Activated CD8-positive, alpha-beta memory T cell treated with anti-CD3 and anti-CD28 coated beads, Interleukin-2, amount 10 ng/mL, durations not matched to agents 7 days and 5 days (primary cell): Measurements from ENCODE around the gene PSMB2. TPM values are rescaled to one million over a fixed set of nuclear protein-coding genes. Genes with fewer than 3 reads are reported as not detected.
A peak's percentile ranks its signal among the peaks of the same experiment; 100 is the strongest.
"Not testable (repeated sequence)": the region's sequence is repeated elsewhere in the genome, so short reads cannot be mapped to it uniquely, and the experiment has no call there.

Experiments used
- ATAC-seq: fragments of 150-1000 bp; cut with Tn5 transposase; one replicate; pipeline ENCODE4 v1.10.0; 2021; ENCODE audit warnings: moderate library complexity
- CTCF ChIA-PET: fragments of 350-600 bp; sonication (Branson Sonifier 250); formaldehyde crosslinking; loops from one replicate; lab custom pipeline; 2021; ENCODE audit warnings: antibody characterized with exemption; lab: Charles Lee
- DNase-seq: peaks from one replicate; pipeline ENCODE4 v3.0.0-alpha.2; 2020
- H3K27ac Mint-ChIP-seq: one replicate; pipeline ENCODE4 v1.8.0; 2021; ENCODE audit warnings: mild to moderate bottlenecking, mixed read lengths
- H3K27me3 Mint-ChIP-seq: one replicate; pipeline ENCODE4 v1.8.0; 2021; ENCODE audit warnings: mixed read lengths
- H3K36me3 Mint-ChIP-seq: one replicate; pipeline ENCODE4 v1.8.0; 2021; ENCODE audit warnings: mild to moderate bottlenecking, mixed read lengths
- H3K4me1 Mint-ChIP-seq: one replicate; pipeline ENCODE4 v1.8.0; 2021; ENCODE audit warnings: mixed read lengths
- H3K4me3 Mint-ChIP-seq: one replicate; pipeline ENCODE4 v1.8.0; 2021; ENCODE audit warnings: mild to moderate bottlenecking, moderate library complexity, mixed read lengths
- H3K9me3 Mint-ChIP-seq: one replicate; pipeline ENCODE4 v1.8.0; 2022; ENCODE audit warnings: low read depth, mixed read lengths
- total RNA-seq, 2 experiments: library from RNA; stranded (reverse); gene quantifications; one replicate each; pipeline ENCODE4 v1.2.3, GENCODE V29; 2021

PSMB2 gene
- total RNA-seq, 2 experiments from 2014 or later = 88.8 to 103 TPM

DNA sequence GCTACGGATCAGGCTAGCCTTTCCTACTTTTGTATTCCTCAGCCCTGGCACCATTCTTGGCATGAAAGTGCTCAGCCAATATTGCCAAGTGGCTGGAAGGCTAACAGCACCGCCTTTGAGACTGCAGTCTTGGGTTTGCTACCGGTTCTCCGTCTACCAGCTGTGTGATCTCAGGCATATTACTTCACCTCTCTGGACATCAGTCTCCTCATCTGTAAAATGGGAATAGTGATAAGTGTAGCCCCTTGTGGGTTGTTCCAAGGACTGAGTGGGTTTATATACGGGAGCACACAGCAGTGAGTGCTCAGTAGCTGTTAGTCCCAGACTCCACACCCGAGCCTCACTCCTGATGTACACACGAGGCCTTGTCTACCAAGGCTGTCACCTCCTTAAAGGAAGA, 54.5 kb downstream of the PSMB2 start:
- CTCF ChIA-PET = no interaction called here
- H3K4me3 Mint-ChIP-seq = no peak overlapping the region

DNA sequence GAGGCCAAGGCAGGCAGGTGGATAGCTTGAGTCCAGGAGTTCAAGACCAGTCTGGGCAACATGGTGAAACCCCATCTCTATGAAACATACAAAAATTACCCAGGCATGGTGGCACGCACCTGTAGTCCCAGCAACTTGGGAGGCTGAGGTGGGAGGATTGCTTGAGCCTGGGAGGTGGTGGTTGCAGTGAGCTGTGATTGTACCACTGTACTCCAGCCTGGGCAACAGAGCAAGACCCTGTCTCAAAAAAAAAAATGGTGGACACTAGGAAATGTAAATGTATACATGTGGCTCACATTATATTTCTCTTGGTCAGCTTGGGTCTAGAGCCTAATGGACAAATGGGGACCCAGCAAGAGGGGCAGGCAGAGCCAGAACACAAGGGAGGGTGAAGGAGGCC, 55.5 kb downstream of the PSMB2 start:
- DNase-seq, H3K4me3 Mint-ChIP-seq, H3K36me3 Mint-ChIP-seq, H3K27ac Mint-ChIP-seq, ATAC-seq, H3K4me1 Mint-ChIP-seq, H3K27me3 Mint-ChIP-seq, H3K9me3 Mint-ChIP-seq: not testable (repeated sequence)
- CTCF ChIA-PET = interaction anchor here (1.4 to 2.2 kb wide), 4 partner anchors 17 to 141 kb away, joined by 3 to 12 read pairs (median 5); no protein-coding TSS in a partner anchor

More for the DNA sequence above, 54.5 kb downstream of the PSMB2 start:
- Mint-ChIP-seq H3K9me3 (no peaks in the 10 kb centered on the region), H3K27me3 (no peaks in the 10 kb centered on the region), H3K36me3 (no peaks in the 10 kb centered on the region), H3K4me1 (no peaks in the 10 kb centered on the region), H3K27ac (no peak overlapping the region)
- ATAC-seq = no peak
- no peak for DNase-seq

GRCh38 chr1:35585281-35585680, 56.0 kb downstream of the PSMB2 start:
- CTCF ChIA-PET = interaction anchor here (1.4 to 2.2 kb wide), 4 partner anchors 17 to 142 kb away, joined by 3 to 12 read pairs (median 5); no protein-coding TSS in a partner anchor
- no peaks in the 10 kb centered on the region for H3K36me3 Mint-ChIP-seq
- H3K27me3 Mint-ChIP-seq = no peaks in the 10 kb centered on the region
- no peak for ATAC-seq
- H3K9me3 Mint-ChIP-seq = no peaks in the 10 kb centered on the region
- no peak overlapping the region for H3K27ac Mint-ChIP-seq
- H3K4me1 Mint-ChIP-seq = no peaks in the 10 kb centered on the region
- DNase-seq = no peak
- H3K4me3 Mint-ChIP-seq = no peak overlapping the region

GRCh38 chr1:35581621-35582020, 59.7 kb downstream of the PSMB2 start:
- CTCF ChIA-PET, H3K4me3 Mint-ChIP-seq: not testable (repeated sequence)
- peaks cover 16% of the 10 kb centered on the region for H3K4me1 Mint-ChIP-seq

DNA sequence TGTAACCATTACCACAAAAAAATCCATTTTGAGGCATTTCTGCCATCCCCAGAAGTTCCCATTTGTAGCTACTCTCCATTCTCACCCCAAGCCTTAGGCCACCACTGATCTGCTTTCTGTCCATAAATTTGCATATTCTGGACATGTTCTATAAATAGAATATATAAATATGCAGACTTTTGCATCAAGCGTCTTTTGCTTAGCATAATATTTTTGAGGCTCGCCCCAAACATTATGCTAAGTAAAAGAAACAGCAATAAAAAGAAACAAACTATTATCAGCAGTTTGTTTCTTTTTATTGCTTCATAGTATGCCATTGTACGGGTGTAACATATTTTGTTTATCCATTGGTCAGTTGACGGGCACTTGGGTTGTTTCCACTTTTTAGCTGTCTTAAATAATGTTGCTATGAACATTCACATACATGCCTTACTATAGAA, 60.4 kb downstream of the PSMB2 start:
- CTCF ChIA-PET = interaction anchor here (1.0 to 1.2 kb wide), 2 partner anchors 16 to 177 kb away, joined by 3 to 4 read pairs; no protein-coding TSS in a partner anchor
- ATAC-seq = no peak
- no peak for DNase-seq
- Mint-ChIP-seq H3K4me3 (no peak overlapping the region), H3K36me3 (no peaks in the 10 kb centered on the region), H3K27me3 (peaks cover 10% of the 10 kb centered on the region), H3K27ac (no peak overlapping the region), H3K9me3 (no peaks in the 10 kb centered on the region), H3K4me1 (peaks cover 23% of the 10 kb centered on the region)

More at GRCh38 chr1:35581621-35582020, 59.7 kb downstream of the PSMB2 start:
- H3K9me3 Mint-ChIP-seq, H3K27me3 Mint-ChIP-seq, H3K36me3 Mint-ChIP-seq, H3K27ac Mint-ChIP-seq, ATAC-seq, DNase-seq: not testable (repeated sequence)

DNA sequence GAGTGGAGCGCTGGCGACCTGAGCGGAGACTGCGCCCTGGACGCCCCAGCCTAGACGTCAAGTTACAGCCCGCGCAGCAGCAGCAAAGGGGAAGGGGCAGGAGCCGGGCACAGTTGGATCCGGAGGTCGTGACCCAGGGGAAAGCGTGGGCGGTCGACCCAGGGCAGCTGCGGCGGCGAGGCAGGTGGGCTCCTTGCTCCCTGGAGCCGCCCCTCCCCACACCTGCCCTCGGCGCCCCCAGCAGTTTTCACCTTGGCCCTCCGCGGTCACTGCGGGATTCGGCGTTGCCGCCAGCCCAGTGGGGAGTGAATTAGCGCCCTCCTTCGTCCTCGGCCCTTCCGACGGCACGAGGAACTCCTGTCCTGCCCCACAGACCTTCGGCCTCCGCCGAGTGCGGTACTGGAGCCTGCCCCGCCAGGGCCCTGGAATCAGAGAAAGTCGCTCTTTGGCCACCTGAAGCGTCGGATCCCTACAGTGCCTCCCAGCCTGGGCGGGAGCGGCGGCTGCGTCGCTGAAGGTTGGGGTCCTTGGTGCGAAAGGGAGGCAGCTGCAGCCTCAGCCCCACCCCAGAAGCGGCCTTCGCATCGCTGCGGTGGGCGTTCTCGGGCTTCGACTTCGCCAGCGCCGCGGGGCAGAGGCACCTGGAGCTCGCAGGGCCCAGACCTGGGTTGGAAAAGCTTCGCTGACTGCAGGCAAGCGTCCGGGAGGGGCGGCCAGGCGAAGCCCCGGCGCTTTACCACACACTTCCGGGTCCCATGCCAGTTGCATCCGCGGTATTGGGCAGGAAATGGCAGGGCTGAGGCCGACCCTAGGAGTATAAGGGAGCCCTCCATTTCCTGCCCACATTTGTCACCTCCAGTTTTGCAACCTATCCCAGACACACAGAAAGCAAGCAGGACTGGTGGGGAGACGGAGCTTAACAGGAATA, 64.0 kb downstream of the PSMB2 start:
- H3K27me3 Mint-ChIP-seq = peaks cover 29% of the 10 kb centered on the region
- DNase-seq = peak; percentile 91
- no peaks in the 10 kb centered on the region for H3K9me3 Mint-ChIP-seq
- ATAC-seq = peak; percentile 91
- CTCF ChIA-PET = interaction anchor here (0.6 to 4.8 kb wide), 12 partner anchors 9 to 697 kb away, joined by 3 to 31 read pairs (median 6); partner anchors contain the start of gene CLSPN
- peak overlapping the region; percentile 86 for H3K27ac Mint-ChIP-seq
- H3K36me3 Mint-ChIP-seq = peaks cover 3% of the 10 kb centered on the region
- peaks cover 30% of the 10 kb centered on the region for H3K4me1 Mint-ChIP-seq
- H3K4me3 Mint-ChIP-seq = peak overlapping the region; percentile 77

GRCh38 chr1:35576766-35577070, 64.6 kb downstream of the PSMB2 start:
- DNase-seq, H3K9me3 Mint-ChIP-seq, ATAC-seq, H3K36me3 Mint-ChIP-seq: not testable (repeated sequence)
- Mint-ChIP-seq H3K4me3 (peak overlapping the region; percentile 77), H3K27ac (peak overlapping the region; percentile 63), H3K4me1 (peaks cover 30% of the 10 kb centered on the region), H3K27me3 (peaks cover 35% of the 10 kb centered on the region)
- CTCF ChIA-PET = interaction anchor here (1.1 to 4.8 kb wide), 6 partner anchors 9 to 196 kb away, joined by 3 to 31 read pairs (median 8); no protein-coding TSS in a partner anchor

DNA sequence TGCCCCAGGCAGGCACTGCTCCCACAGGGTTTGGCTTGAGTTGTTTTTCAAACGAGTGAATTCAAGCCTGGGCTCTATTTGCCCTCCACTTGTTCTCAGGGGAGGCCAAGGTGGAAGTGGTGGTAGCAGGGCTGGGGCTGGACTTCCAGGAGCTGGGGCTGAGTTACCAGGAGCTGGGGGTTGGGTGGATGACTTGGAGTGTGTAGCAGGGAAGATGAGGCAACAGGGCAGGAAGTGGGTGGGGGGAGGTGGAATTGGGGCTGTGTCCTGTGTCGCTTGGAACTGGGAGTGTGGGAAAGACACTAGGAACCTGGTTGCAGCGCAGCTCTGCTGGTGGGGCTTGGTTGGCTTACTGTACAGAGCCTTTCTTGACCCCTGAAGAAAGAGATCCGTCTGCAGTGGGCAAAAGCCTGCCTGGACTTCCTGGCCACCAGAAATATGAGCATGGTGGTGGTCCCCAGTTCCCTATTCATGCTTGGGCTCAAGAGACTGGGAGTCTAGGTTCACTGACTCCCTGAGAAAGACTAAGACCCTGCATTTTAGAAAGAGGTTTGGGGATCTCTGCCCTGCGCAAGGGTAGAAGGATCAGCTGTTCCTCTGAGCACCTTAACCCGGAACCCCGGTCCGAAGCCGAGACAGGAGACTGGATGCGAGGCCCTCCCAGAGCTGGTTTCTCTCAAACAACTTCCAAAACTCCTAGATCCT, 65.1 kb downstream of the PSMB2 start:
- no peak for ATAC-seq

GRCh38 chr1:35575416-35575958, 65.8 kb downstream of the PSMB2 start:
- ATAC-seq = no peak
- peaks cover 44% of the 10 kb centered on the region for H3K27me3 Mint-ChIP-seq
- H3K9me3 Mint-ChIP-seq = no peaks in the 10 kb centered on the region
- CTCF ChIA-PET = interaction anchor here (1.1 to 4.8 kb wide), 6 partner anchors 8 to 197 kb away, joined by 3 to 31 read pairs (median 8); no protein-coding TSS in a partner anchor
- DNase-seq = no peak
- peaks cover 30% of the 10 kb centered on the region for H3K4me1 Mint-ChIP-seq
- H3K27ac Mint-ChIP-seq = peak overlapping the region; percentile 21
- H3K36me3 Mint-ChIP-seq = peaks cover 3% of the 10 kb centered on the region
- no peak overlapping the region for H3K4me3 Mint-ChIP-seq

More for the DNA sequence above, 65.1 kb downstream of the PSMB2 start:
- no peak for DNase-seq
- Mint-ChIP-seq H3K27me3 (peaks cover 40% of the 10 kb centered on the region), H3K4me3 (peak overlapping the region; percentile 58), H3K36me3 (peaks cover 3% of the 10 kb centered on the region), H3K27ac (peak overlapping the region; percentile 63), H3K4me1 (peaks cover 30% of the 10 kb centered on the region), H3K9me3 (no peaks in the 10 kb centered on the region)
- CTCF ChIA-PET = interaction anchor here (1.1 to 4.8 kb wide), 6 partner anchors 8 to 196 kb away, joined by 3 to 31 read pairs (median 8); no protein-coding TSS in a partner anchor

- Mint-ChIP-seq H3K27me3 (peaks cover 45% of the 10 kb centered on the region), H3K4me1 (peaks cover 30% of the 10 kb centered on the region), H3K9me3 (no peaks in the 10 kb centered on the region), H3K4me3 (no peak overlapping the region), H3K36me3 (peaks cover 3% of the 10 kb centered on the region), H3K27ac (no peak overlapping the region)
- CTCF ChIA-PET = interaction anchor here (3.1 to 4.8 kb wide), 2 partner anchors 10 to 152 kb away, joined by 11 to 24 read pairs; no protein-coding TSS in a partner anchor
- ATAC-seq = no peak
- no peak for DNase-seq
These were observed 66.5 kb downstream of the PSMB2 start for GRCh38 chr1:35574655-35575415.

- Mint-ChIP-seq H3K27me3 (peaks cover 45% of the 10 kb centered on the region), H3K4me1 (peaks cover 30% of the 10 kb centered on the region), H3K27ac (no peak overlapping the region), H3K36me3 (peaks cover 3% of the 10 kb centered on the region), H3K4me3 (no peak overlapping the region), H3K9me3 (no peaks in the 10 kb centered on the region)
- ATAC-seq (no peak), DNase-seq (no peak)
- CTCF ChIA-PET = interaction anchor here (0.8 to 4.8 kb wide), 4 partner anchors 9 to 153 kb away, joined by 3 to 47 read pairs (median 22); no protein-coding TSS in a partner anchor
These were observed 67.1 kb downstream of the PSMB2 start for GRCh38 chr1:35574125-35574654.
